Endothelial cell of umbilical vein (primary cell): Measurements from ENCODE around the gene BCL2. TPM values are rescaled to one million over a fixed set of nuclear protein-coding genes. Genes with fewer than 3 reads are reported as not detected.

Source experiments
- BruUV-seq: library from RNA; stranded (reverse); fragments of 400-500 nt; replicated peaks from 2 replicates; lab custom pipeline; 2021; lab: Mats Ljungman, UMichigan
- CTCF ChIA-PET: fragments of 300-600, 350-600 bp; sonication (Branson Sonifier 250); formaldehyde crosslinking; loops from one replicate; lab custom pipeline; 2021; ENCODE audit warnings: antibody characterized with exemption, inconsistent platforms; lab: Charles Lee
- POLR2A ChIA-PET: fragments of 300-600, 350-600 bp; sonication (Branson Sonifier 250); formaldehyde crosslinking; loops from one replicate; lab custom pipeline; 2021; ENCODE audit warnings: antibody characterized with exemption, inconsistent platforms; lab: Charles Lee
- DNase-seq: peaks from one replicate; pipeline ENCODE4 v3.0.0-alpha.2; 2011; ENCODE audit warnings: low read depth, low spot score
- FAIRE-seq: peaks from 2 replicates; lab custom pipeline; 2011; peaks lifted over from hg19 to GRCh38; lab: Jason Lieb, UNC
- H2AFZ ChIP-seq: 2 replicates; pipeline ENCODE4 v1.6.0; 2012; ENCODE audit warnings: low read depth, low read length, control low read depth, inconsistent platforms
- H3K27ac ChIP-seq: 2 replicates; pipeline ENCODE4 v1.5.1; 2011; ENCODE audit warnings: low read depth, mild to moderate bottlenecking, control low read depth, low read length, moderate library complexity; ENCODE audit not compliant: insufficient read depth
- H3K27me3 ChIP-seq, 2 experiments: 2 replicates each; pipeline versions ENCODE4 v1.6.0 to v1.6.1; 2011; ENCODE audit warnings: low read length in 2 of 2, mixed read lengths in 1 of 2; ENCODE audit not compliant: control insufficient read depth in 2 of 2, insufficient read depth in 2 of 2
- H3K36me3 ChIP-seq, 2 experiments: 2 replicates in 1 of 2; 3 replicates in 1 of 2; pipeline ENCODE4 v1.5.1; 2011; ENCODE audit warnings: low read length in 2 of 2, mild to moderate bottlenecking in 1 of 2, moderate library complexity in 1 of 2; ENCODE audit not compliant: control insufficient read depth in 2 of 2, insufficient read depth in 2 of 2; ENCODE audit errors: extremely low read depth in 1 of 2
- H3K4me1 ChIP-seq: 3 replicates; pipeline ENCODE4 v1.5.1; 2011; ENCODE audit warnings: mild to moderate bottlenecking, low read length; ENCODE audit not compliant: control insufficient read depth, insufficient read depth; ENCODE audit errors: extremely low read depth
- H3K4me2 ChIP-seq: 2 replicates; pipeline ENCODE4 v1.6.1; 2011; ENCODE audit warnings: low read length, control low read depth, mixed read lengths; ENCODE audit not compliant: insufficient read depth
- H3K4me3 ChIP-seq, 3 experiments: fragments of 200-600 bp in 1 of 3; sonication (generic), shearing (Covaris generic) in 1 of 3; replicated peaks in 1 of 3; 2 replicates each; pipeline ENCODE4 v1.5.1; 2011 to 2016; ENCODE audit warnings: control low read depth in 3 of 3, low read length in 3 of 3, mild to moderate bottlenecking in 2 of 3, inconsistent platforms in 1 of 3, low read depth in 1 of 3, moderate library complexity in 1 of 3; ENCODE audit not compliant: insufficient read depth in 1 of 3
- H3K79me2 ChIP-seq: 2 replicates; pipeline ENCODE4 v1.6.0; 2012; ENCODE audit warnings: low read length, inconsistent platforms; ENCODE audit not compliant: control insufficient read depth, insufficient read depth
- H3K9ac ChIP-seq: replicated peaks from 2 replicates; pipeline ENCODE3; 2011; ENCODE audit warnings: low read length, control low read depth; ENCODE audit not compliant: insufficient read depth; ENCODE audit errors: extremely low read depth
- H3K9me1 ChIP-seq: replicated peaks from 3 replicates; pipeline ENCODE4 v1.6.0; 2011; ENCODE audit warnings: mild to moderate bottlenecking, low read length; ENCODE audit not compliant: control insufficient read depth, insufficient read depth; ENCODE audit errors: extremely low read depth
- H3K9me3 ChIP-seq: replicated peaks from 2 replicates; pipeline ENCODE4 v1.5.1; 2012; ENCODE audit warnings: low read length, inconsistent platforms; ENCODE audit not compliant: control insufficient read depth, insufficient read depth
- H4K20me1 ChIP-seq: replicated peaks from 2 replicates; pipeline ENCODE3; 2011; ENCODE audit warnings: mild to moderate bottlenecking, low read length; ENCODE audit not compliant: control insufficient read depth, insufficient read depth; ENCODE audit errors: extremely low read depth
- EZH2 ChIP-seq: IDR thresholded peaks from 2 replicates; pipeline ENCODE4 v1.6.1; 2012; ENCODE audit warnings: borderline replicate concordance, low read depth, mild to moderate bottlenecking, moderate library complexity, low read length, inconsistent platforms; ENCODE audit not compliant: severe bottlenecking
- FOS ChIP-seq: IDR thresholded peaks from 2 replicates; pipeline ENCODE4 v1.6.1; 2011; ENCODE audit warnings: mild to moderate bottlenecking, low read length, moderate library complexity, borderline replicate concordance; ENCODE audit not compliant: insufficient read depth
- GATA2 ChIP-seq: IDR thresholded peaks from 2 replicates; pipeline ENCODE4 v1.7.0; 2011; ENCODE audit warnings: low read depth, mild to moderate bottlenecking, moderate library complexity, mixed read lengths, low read length; ENCODE audit not compliant: insufficient read length, insufficient read depth
- JUN ChIP-seq: IDR thresholded peaks from 2 replicates; pipeline ENCODE4 v1.6.1; 2011; ENCODE audit warnings: borderline replicate concordance, low read depth; ENCODE audit not compliant: insufficient read length, insufficient read depth
- MYC ChIP-seq: IDR thresholded peaks from one replicate; pipeline ENCODE4 v1.6.1; 2011; ENCODE audit warnings: mild to moderate bottlenecking, low read depth, low read length
- POLR2A ChIP-seq: IDR thresholded peaks from 2 replicates; pipeline ENCODE4 v1.6.1; 2012; ENCODE audit warnings: low read depth, mild to moderate bottlenecking, control low read depth, low read length
- POLR2AphosphoS5 ChIP-seq: IDR thresholded peaks from 2 replicates; pipeline ENCODE4 v1.6.1; 2012; ENCODE audit warnings: low read depth, mild to moderate bottlenecking, control low read depth, low read length, moderate library complexity; ENCODE audit not compliant: insufficient read depth
- dilution Hi-C: fragments of 300-500 bp; cut with MboI; formaldehyde crosslinking; loops from one replicate; pipeline ENCODE4 v1.15.0; 2019; ENCODE audit warnings: low sequenced_read_pairs; ENCODE audit not compliant: extremely low pct_ligation_motif_present
- intact Hi-C: fragments of 100-400 bp; cut with micrococcal nuclease; formaldehyde crosslinking; loops from one replicate; pipeline ENCODE4 v1.10.0; 2022
- polyA plus RNA-seq, 4 experiments: library from polyadenylated mRNA; depleted of rRNA in 3 of 4; stranded (reverse) in 3 of 4; unstranded in 1 of 4; fragments of >200 nt; gene quantifications; 2 replicates each; pipeline versions ENCODE4 v1.2.1 to v1.2.3, GENCODE V29; 2011 to 2012; ENCODE audit warnings: missing spikeins in 1 of 4
- total RNA-seq: library from RNA; stranded (reverse); gene quantifications from 2 replicates; pipeline ENCODE4 v1.2.3, GENCODE V29; 2021
- TF ChIP-seq, protein P1 (sequence below): IDR thresholded peaks from 2 replicates; pipeline ENCODE4 v1.6.1; 2011; ENCODE audit not compliant: insufficient read depth, insufficient read length

Gene BCL2
- total and polyA plus RNA-seq, 2 donors (not counting 3 experiments of a cell fraction or from before 2014, with no cell fraction given): 0.35 to 5.0 TPM

DNA sequence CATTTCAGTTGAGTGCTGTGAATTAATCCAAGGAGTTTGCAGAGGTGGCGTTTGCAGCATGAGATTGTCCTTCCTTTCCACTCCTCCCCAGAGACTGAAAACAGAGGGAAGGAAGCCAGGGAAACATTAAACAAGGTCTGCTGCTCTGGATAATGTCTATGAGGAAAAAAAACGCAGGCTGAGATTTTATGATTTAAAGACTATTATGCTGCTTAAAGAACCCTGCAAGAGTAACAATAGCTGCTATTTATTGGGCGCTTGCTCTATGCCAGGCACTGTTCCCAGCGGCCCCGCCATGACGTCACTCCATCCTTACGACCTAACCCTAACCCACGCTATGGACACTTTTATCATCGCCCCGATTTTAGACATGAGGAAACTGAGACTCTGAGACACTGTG lies 222.4 kb downstream of the BCL2 start:
- Histone ChIP-seq H3K27me3 (peaks cover 9 to 19% of the 10 kb centered on the region in 2 experiments), H3K9me3 (no peaks in the 10 kb centered on the region), H3K27ac (no peak overlapping the region), H3K4me3 (no peak overlapping the region), H3K4me1 (no peaks in the 10 kb centered on the region), H4K20me1 (no peaks in the 10 kb centered on the region), H3K36me3 (no peaks in the 10 kb centered on the region), H3K4me2 (no peak overlapping the region), H3K9ac (no peak overlapping the region), H3K9me1 (no peaks in the 10 kb centered on the region), H2AFZ (no peak overlapping the region), H3K79me2 (no peaks in the 10 kb centered on the region)
- intact Hi-C loops (no loop called here), dilution Hi-C loops (no loop called here)
- CTCF ChIA-PET: interaction anchor here (1.7 kb wide), 1 partner anchor 23 kb away, joined by 4 read pairs; no protein-coding TSS in a partner anchor
- POLR2A ChIA-PET: no interaction called here
- no peak for FAIRE-seq
- BruUV-seq: no TSS peak
- no peak for DNase-seq
- no peak for TF ChIP-seq POLR2AphosphoS5
- TF ChIP-seq POLR2A: no peak
- TF ChIP-seq, protein P1, sequence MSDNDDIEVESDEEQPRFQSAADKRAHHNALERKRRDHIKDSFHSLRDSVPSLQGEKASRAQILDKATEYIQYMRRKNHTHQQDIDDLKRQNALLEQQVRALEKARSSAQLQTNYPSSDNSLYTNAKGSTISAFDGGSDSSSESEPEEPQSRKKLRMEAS: no peak
- no peak for TF ChIP-seq EZH2
- no peak for TF ChIP-seq MYC
- TF ChIP-seq JUN: no peak
- TF ChIP-seq FOS: no peak
- TF ChIP-seq GATA2: no peak
